T-cell (primary cell): ENCODE data around the gene PHGDH. TPM values are rescaled to one million over a fixed set of nuclear protein-coding genes. Genes with fewer than 3 reads are reported as not detected.

Experiments used
- ATAC-seq, 4 experiments: fragments of 200-7000 bp in 3 of 4; fragments of 150-1000 bp in 1 of 4; cut with Tn5 transposase; replicated peaks in 1 of 4; 1 replicate in 3 of 4; 2 replicates in 1 of 4; pipeline ENCODE4 v1.10.0; 2021; ENCODE audit warnings: moderate library complexity in 3 of 4, mild to moderate bottlenecking in 2 of 4, moderate number of reproducible peaks in 1 of 4
- CTCF ChIA-PET, 2 donors: fragments of 300-600 bp; sonication (Branson Sonifier 250); formaldehyde crosslinking; loops; one replicate each; lab custom pipeline; 2022; ENCODE audit warnings: antibody characterized with exemption in 2 of 2; lab: Charles Lee
- POLR2A ChIA-PET, 2 donors: fragments of 300-600 bp; sonication (Branson Sonifier 250); formaldehyde crosslinking; loops; one replicate each; lab custom pipeline; 2022; ENCODE audit warnings: antibody characterized with exemption in 2 of 2; lab: Charles Lee
- DNase-seq, 35 experiments: peaks; one replicate each; pipeline versions ENCODE4 v3.0.0 to v3.0.0-alpha.2; 2013 to 2023
- H3K27ac ChIP-seq: one replicate; pipeline ENCODE4 v1.5.1; 2013; ENCODE audit warnings: low read length
- H3K27me3 ChIP-seq, 2 experiments: replicated peaks in 1 of 2; 1 replicate in 1 of 2; 2 replicates in 1 of 2; pipeline versions ENCODE4 v1.6.1 to v1.7.0; 2013; ENCODE audit warnings: low read length in 1 of 2, mixed read lengths in 1 of 2; ENCODE audit not compliant: control insufficient read depth in 2 of 2, insufficient read depth in 2 of 2; ENCODE audit errors: extremely low read depth in 1 of 2
- H3K36me3 ChIP-seq, 2 donors: 1 replicate in 1 of 2; 2 replicates in 1 of 2; pipeline versions ENCODE4 v1.6.1 to v1.7.0; 2013; ENCODE audit warnings: low read length in 1 of 2; ENCODE audit not compliant: control insufficient read depth in 2 of 2, insufficient read depth in 1 of 2; ENCODE audit errors: extremely low read depth in 1 of 2
- H3K4me1 ChIP-seq, 2 experiments: 1 replicate in 1 of 2; 2 replicates in 1 of 2; pipeline versions ENCODE4 v1.6.1 to v1.7.0; 2013; ENCODE audit warnings: low read length in 2 of 2, mixed read lengths in 1 of 2; ENCODE audit not compliant: insufficient read depth in 2 of 2, control insufficient read depth in 1 of 2; ENCODE audit errors: extremely low read depth in 1 of 2
- H3K4me3 ChIP-seq, 2 donors: 1 replicate in 1 of 2; 2 replicates in 1 of 2; pipeline versions ENCODE4 v1.5.1 to v1.7.0; 2013; ENCODE audit warnings: mild to moderate bottlenecking in 2 of 2, low read length in 1 of 2, moderate library complexity in 1 of 2; ENCODE audit not compliant: control insufficient read depth in 1 of 2; ENCODE audit errors: extremely low read depth in 1 of 2
- H3K9me3 ChIP-seq: 2 replicates; pipeline ENCODE4 v1.7.0; 2013
- H3K27ac Mint-ChIP-seq, 2 donors: one replicate each; pipeline ENCODE4 v1.8.0; 2020 to 2021; ENCODE audit warnings: mild to moderate bottlenecking in 2 of 2, mixed read lengths in 2 of 2
- H3K27me3 Mint-ChIP-seq, 2 donors: one replicate each; pipeline ENCODE4 v1.8.0; 2021 to 2022; ENCODE audit warnings: mixed read lengths in 2 of 2
- H3K36me3 Mint-ChIP-seq: one replicate; pipeline ENCODE4 v1.8.0; 2021; ENCODE audit warnings: mixed read lengths
- H3K4me1 Mint-ChIP-seq, 3 donors: one replicate each; pipeline ENCODE4 v1.8.0; 2020 to 2022; ENCODE audit warnings: mixed read lengths in 3 of 3, mild to moderate bottlenecking in 1 of 3
- H3K4me3 Mint-ChIP-seq, 3 donors: one replicate each; pipeline ENCODE4 v1.8.0; 2020 to 2022; ENCODE audit warnings: mild to moderate bottlenecking in 3 of 3, mixed read lengths in 3 of 3, moderate library complexity in 3 of 3
- H3K9me3 Mint-ChIP-seq, 3 donors: one replicate each; pipeline ENCODE4 v1.8.0; 2020 to 2022; ENCODE audit warnings: mixed read lengths in 3 of 3
- WGBS: methylation state at CpG from one replicate; pipeline ENCODE4 v1.1.5; 2013; ENCODE audit warnings: missing lambda C conversion rate; ENCODE audit not compliant: insufficient coverage; 5-methylcytosine and 5-hydroxymethylcytosine counted together
- total RNA-seq, 35 experiments: library from RNA in 6 of 35; stranded (reverse) in 6 of 35; fragments of 120-200 nt in 1 of 35; gene quantifications; one replicate each; pipeline versions ENCODE4 v1.2.1 to v1.2.4 and lab custom pipeline; 2013 to 2026

PHGDH gene
- total RNA-seq, 5 donors from 2014 or later (not counting 1 experiment from before 2014, with no cell fraction given): 7.8 to 27.4 (median 14.3) TPM

- Mint-ChIP-seq H3K9me3 (no peaks in the 10 kb centered on the region), H3K36me3 (peaks cover 9% of the 10 kb centered on the region), H3K4me3 (no peak overlapping the region), H3K4me1 (no peaks in the 10 kb centered on the region), H3K27me3 (no peaks in the 10 kb centered on the region), H3K27ac (no peak overlapping the region)
- peaks cover 0 to 3% of the 10 kb centered on the region in 2 donors for H3K36me3 ChIP-seq
- no peak for DNase-seq
- H3K4me1 ChIP-seq: no peaks in the 10 kb centered on the region
- CTCF ChIA-PET: no interaction called here
- no peak overlapping the region for H3K4me3 ChIP-seq
- 81% methylated on average over 5 of the region's 5 CpGs for WGBS
- POLR2A ChIA-PET: no interaction called here
- H3K27me3 ChIP-seq: peaks cover 0 to 2% of the 10 kb centered on the region in 2 experiments
- no peak overlapping the region for H3K27ac ChIP-seq
- ATAC-seq: no peak
- no peaks in the 10 kb centered on the region for H3K9me3 ChIP-seq
Measured at GRCh38 chr1:119731060-119731459, 19.3 kb downstream of the PHGDH start.

GRCh38 chr1:119731741-119732430 is 20.2 kb downstream of the PHGDH start:
- no peak overlapping the region for H3K27ac Mint-ChIP-seq
- no peak for ATAC-seq
- H3K27me3 ChIP-seq: peaks cover 0 to 2% of the 10 kb centered on the region in 2 experiments
- H3K36me3 ChIP-seq: peaks cover 3% of the 10 kb centered on the region in 2 donors
- H3K4me3 ChIP-seq: no peak overlapping the region
- DNase-seq: no peak
- ChIA-PET POLR2A (no interaction called here), CTCF (no interaction called here)
- no peaks in the 10 kb centered on the region for H3K9me3 Mint-ChIP-seq
- H3K36me3 Mint-ChIP-seq: peaks cover 9% of the 10 kb centered on the region
- H3K4me3 Mint-ChIP-seq: no peak overlapping the region
- WGBS: 90% methylated on average over 4 of the region's 6 CpGs
- H3K27ac ChIP-seq: no peak overlapping the region
- H3K4me1 ChIP-seq: no peaks in the 10 kb centered on the region
- H3K27me3 Mint-ChIP-seq: no peaks in the 10 kb centered on the region
- no peaks in the 10 kb centered on the region for H3K9me3 ChIP-seq
- no peaks in the 10 kb centered on the region for H3K4me1 Mint-ChIP-seq

GRCh38 chr1:119732465-119733168 is 20.9 kb downstream of the PHGDH start:
- no peaks in the 10 kb centered on the region for H3K4me1 ChIP-seq
- no peak for ATAC-seq
- no peak overlapping the region for H3K27ac Mint-ChIP-seq
- ChIA-PET CTCF (no interaction called here), POLR2A (no interaction called here)
- no peak for DNase-seq
- peaks cover 3 to 7% of the 10 kb centered on the region in 2 donors for H3K36me3 ChIP-seq
- H3K9me3 ChIP-seq: no peaks in the 10 kb centered on the region
- H3K9me3 Mint-ChIP-seq: no peaks in the 10 kb centered on the region
- no peaks in the 10 kb centered on the region for H3K27me3 Mint-ChIP-seq
- peaks cover 0 to 2% of the 10 kb centered on the region in 2 experiments for H3K27me3 ChIP-seq
- H3K27ac ChIP-seq: no peak overlapping the region
- H3K4me3 ChIP-seq: no peak overlapping the region
- no peaks in the 10 kb centered on the region for H3K4me1 Mint-ChIP-seq
- no peak overlapping the region for H3K4me3 Mint-ChIP-seq
- peaks cover 9% of the 10 kb centered on the region for H3K36me3 Mint-ChIP-seq
- 71% methylated on average over 1 of the region's 11 CpGs for WGBS

DNA sequence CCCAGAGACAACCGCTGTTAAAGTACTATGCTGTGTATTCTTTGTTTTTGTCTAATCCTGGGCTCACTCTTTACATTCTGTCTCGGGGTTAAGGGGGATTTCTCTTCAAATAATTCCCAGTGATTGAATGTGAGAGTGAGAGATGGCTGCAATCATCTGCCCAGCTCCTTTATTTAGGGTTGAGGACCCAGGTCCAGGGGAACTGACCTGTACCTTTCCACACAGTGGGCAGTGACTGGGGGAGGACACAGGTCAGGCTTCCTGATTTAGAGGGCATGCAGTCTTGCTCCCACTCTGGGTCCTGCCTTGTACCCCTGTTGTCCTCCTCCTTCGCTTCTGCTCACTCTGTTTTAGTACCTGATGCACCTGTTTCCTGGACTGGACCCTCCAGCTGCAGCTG is 22.0 kb downstream of the PHGDH start:
- Histone ChIP-seq H3K36me3 (peaks cover 3 to 15% of the 10 kb centered on the region in 2 donors), H3K9me3 (no peaks in the 10 kb centered on the region), H3K27me3 (peaks cover 0 to 2% of the 10 kb centered on the region in 2 experiments), H3K27ac (no peak overlapping the region), H3K4me3 (no peak overlapping the region), H3K4me1 (no peaks in the 10 kb centered on the region)
- Mint-ChIP-seq H3K27ac (no peak overlapping the region), H3K4me1 (no peaks in the 10 kb centered on the region), H3K4me3 (no peak overlapping the region), H3K36me3 (peaks cover 9% of the 10 kb centered on the region), H3K27me3 (no peaks in the 10 kb centered on the region), H3K9me3 (no peaks in the 10 kb centered on the region)
- POLR2A ChIA-PET: no interaction called here
- no peak for ATAC-seq
- no peak for DNase-seq
- 51% methylated on average over 2 of the region's 3 CpGs for WGBS
- CTCF ChIA-PET: no interaction called here

DNA sequence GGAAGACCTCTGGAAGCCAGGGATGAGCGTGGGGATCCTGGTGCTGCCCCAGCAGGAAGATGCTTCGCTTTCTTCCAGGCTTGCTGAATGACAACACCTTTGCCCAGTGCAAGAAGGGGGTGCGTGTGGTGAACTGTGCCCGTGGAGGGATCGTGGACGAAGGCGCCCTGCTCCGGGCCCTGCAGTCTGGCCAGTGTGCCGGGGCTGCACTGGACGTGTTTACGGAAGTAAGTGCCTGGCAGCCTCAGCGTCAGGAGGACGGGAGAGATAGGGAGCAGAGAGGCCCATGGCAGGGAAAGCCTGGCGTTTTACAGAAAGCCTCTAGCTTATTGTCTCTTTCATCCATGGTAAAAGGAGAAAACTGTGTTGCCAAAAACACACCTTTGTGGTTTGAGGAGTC is 23.5 kb downstream of the PHGDH start:
- WGBS: 91% methylated on average over 11 of the region's 14 CpGs
- Mint-ChIP-seq H3K36me3 (peaks cover 5% of the 10 kb centered on the region), H3K27me3 (no peaks in the 10 kb centered on the region), H3K9me3 (no peaks in the 10 kb centered on the region), H3K4me3 (no peak overlapping the region), H3K4me1 (no peaks in the 10 kb centered on the region), H3K27ac (no peak overlapping the region)
- ChIA-PET POLR2A (no interaction called here), CTCF (no interaction called here)
- Histone ChIP-seq H3K36me3 (peaks cover 0 to 15% of the 10 kb centered on the region in 2 donors), H3K27ac (no peak overlapping the region), H3K4me1 (no peaks in the 10 kb centered on the region), H3K27me3 (peaks cover 0 to 2% of the 10 kb centered on the region in 2 experiments), H3K9me3 (no peaks in the 10 kb centered on the region), H3K4me3 (no peak overlapping the region)
- DNase-seq (no peak), ATAC-seq (no peak)

DNA sequence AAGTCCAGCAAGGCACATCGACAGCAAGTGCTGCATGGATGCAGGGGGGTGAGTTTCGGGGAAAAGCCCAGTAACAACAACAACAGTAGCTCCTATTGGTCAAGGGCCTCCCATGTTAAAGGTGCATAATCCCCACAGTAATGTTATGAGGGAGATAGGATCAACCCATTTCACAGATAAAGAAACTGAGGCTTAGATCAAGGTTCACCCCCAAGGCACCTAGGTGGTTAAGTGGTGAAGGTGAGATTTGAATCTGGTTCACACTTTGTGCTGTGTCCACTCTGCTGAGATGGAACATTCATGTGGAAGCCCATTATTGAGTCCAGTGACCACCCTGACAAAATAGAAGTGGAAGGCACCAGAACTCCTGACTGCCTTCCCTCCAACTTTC is 24.9 kb downstream of the PHGDH start:
- WGBS: no CpG with 5 or more reads among the region's 2 CpGs
- CTCF ChIA-PET: no interaction called here
- ATAC-seq (no peak), DNase-seq (no peak)
- Histone ChIP-seq H3K27ac (no peak overlapping the region), H3K36me3 (peaks cover 0 to 18% of the 10 kb centered on the region in 2 donors), H3K4me3 (no peak overlapping the region), H3K27me3 (peaks cover 0 to 2% of the 10 kb centered on the region in 2 experiments), H3K9me3 (no peaks in the 10 kb centered on the region), H3K4me1 (no peaks in the 10 kb centered on the region)
- no peaks in the 10 kb centered on the region for H3K27me3 Mint-ChIP-seq
- peaks cover 5% of the 10 kb centered on the region for H3K36me3 Mint-ChIP-seq
- H3K27ac Mint-ChIP-seq: no peak overlapping the region
- no peaks in the 10 kb centered on the region for H3K4me1 Mint-ChIP-seq
- H3K4me3 Mint-ChIP-seq: no peak overlapping the region
- POLR2A ChIA-PET: no interaction called here
- H3K9me3 Mint-ChIP-seq: no peaks in the 10 kb centered on the region
